ENCODE data around the gene FOXO3.

The FOXO3 gene

GRCh38 chr6:108690326-108691049, 129.8 kb downstream of the FOXO3 start:
- no peak overlapping the region for H3K4me3 ChIP-seq (ENCODE audit: low read length)
- H3K9ac ChIP-seq (ENCODE audit: low read length) = no peak overlapping the region
- no peaks in the 10 kb centered on the region for H3K36me3 ChIP-seq (ENCODE audit: control insufficient read depth, insufficient read depth, low read length)
- H3K9me3 ChIP-seq (ENCODE audit: control insufficient read depth, low read length) = no peaks in the 10 kb centered on the region
- H3K27me3 ChIP-seq (ENCODE audit: control insufficient read depth, insufficient read depth, low read length) = no peaks in the 10 kb centered on the region
- H3K4me1 ChIP-seq (ENCODE audit: control insufficient read depth, insufficient read depth, low read length) = peaks cover 21% of the 10 kb centered on the region

GRCh38 chr6:108693430-108694154, 132.9 kb downstream of the FOXO3 start:
- Histone ChIP-seq H3K4me1 (ENCODE audit: control insufficient read depth, insufficient read depth, low read length) (peaks cover 12% of the 10 kb centered on the region), H3K4me3 (ENCODE audit: low read length) (no peak overlapping the region), H3K9me3 (ENCODE audit: control insufficient read depth, low read length) (no peaks in the 10 kb centered on the region), H3K36me3 (ENCODE audit: control insufficient read depth, insufficient read depth, low read length) (no peaks in the 10 kb centered on the region), H3K27me3 (ENCODE audit: control insufficient read depth, insufficient read depth, low read length) (no peaks in the 10 kb centered on the region), H3K9ac (ENCODE audit: low read length) (no peak overlapping the region)

GRCh38 chr6:108694816-108695215, 134.1 kb downstream of the FOXO3 start:
- Histone ChIP-seq H3K9ac (ENCODE audit: low read length) (no peak overlapping the region), H3K9me3 (ENCODE audit: control insufficient read depth, low read length) (no peaks in the 10 kb centered on the region), H3K4me3 (ENCODE audit: low read length) (no peak overlapping the region), H3K4me1 (ENCODE audit: control insufficient read depth, insufficient read depth, low read length) (peaks cover under 1% of the 10 kb centered on the region), H3K36me3 (ENCODE audit: control insufficient read depth, insufficient read depth, low read length) (no peaks in the 10 kb centered on the region), H3K27me3 (ENCODE audit: control insufficient read depth, insufficient read depth, low read length) (no peaks in the 10 kb centered on the region)

- Histone ChIP-seq H3K9me3 (ENCODE audit: control insufficient read depth, low read length) (peaks cover 5% of the 10 kb centered on the region), H3K9ac (ENCODE audit: low read length) (no peak overlapping the region), H3K4me1 (ENCODE audit: control insufficient read depth, insufficient read depth, low read length) (no peaks in the 10 kb centered on the region), H3K36me3 (ENCODE audit: control insufficient read depth, insufficient read depth, low read length) (no peaks in the 10 kb centered on the region), H3K4me3 (ENCODE audit: low read length) (no peak overlapping the region), H3K27me3 (ENCODE audit: control insufficient read depth, insufficient read depth, low read length) (no peaks in the 10 kb centered on the region)
These were observed 136.9 kb downstream of the FOXO3 start for GRCh38 chr6:108697561-108698161.

DNA sequence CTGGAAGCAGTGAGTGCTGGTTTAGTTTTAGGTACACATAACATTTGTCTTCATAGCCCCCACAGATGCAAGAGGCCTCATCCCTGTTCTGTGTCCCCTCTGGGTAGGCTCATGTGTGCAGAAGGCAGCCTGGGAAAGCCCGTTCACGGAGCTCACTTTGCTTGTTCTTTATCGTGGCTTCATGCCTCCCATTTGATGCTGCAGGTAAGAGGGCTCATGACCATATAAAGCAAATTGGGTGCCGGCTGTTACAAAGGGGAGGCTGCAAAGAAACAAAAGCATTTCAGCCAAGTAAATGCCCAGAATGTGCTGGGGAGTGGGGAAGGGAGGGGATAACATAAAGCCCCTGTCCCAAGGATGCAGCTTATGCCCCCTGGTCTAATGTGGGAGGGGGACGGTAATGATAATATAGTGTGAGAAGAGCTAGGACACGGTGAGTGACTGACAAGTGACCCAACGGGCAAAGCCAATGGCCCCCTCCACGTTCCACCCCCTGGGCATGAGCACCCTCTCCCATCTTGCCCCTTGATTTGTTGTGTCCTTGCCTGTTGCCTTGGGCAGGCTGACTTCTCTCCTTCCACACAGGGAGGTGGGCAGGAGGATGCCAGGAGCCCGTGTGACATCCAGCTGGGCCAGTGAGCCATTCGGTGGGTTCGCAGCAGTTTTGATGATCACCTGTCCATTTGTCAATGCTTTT, 138.0 kb downstream of the FOXO3 start:
- Histone ChIP-seq H3K4me1 (ENCODE audit: control insufficient read depth, insufficient read depth, low read length) (no peaks in the 10 kb centered on the region), H3K9ac (ENCODE audit: low read length) (no peak overlapping the region), H3K4me3 (ENCODE audit: low read length) (no peak overlapping the region), H3K27me3 (ENCODE audit: control insufficient read depth, insufficient read depth, low read length) (no peaks in the 10 kb centered on the region), H3K36me3 (ENCODE audit: control insufficient read depth, insufficient read depth, low read length) (no peaks in the 10 kb centered on the region), H3K9me3 (ENCODE audit: control insufficient read depth, low read length) (peaks cover 8% of the 10 kb centered on the region)

GRCh38 chr6:108699290-108700041, 138.7 kb downstream of the FOXO3 start:
- H3K9me3 ChIP-seq (ENCODE audit: control insufficient read depth, low read length) = peaks cover 8% of the 10 kb centered on the region
- no peak overlapping the region for H3K9ac ChIP-seq (ENCODE audit: low read length)
- H3K4me3 ChIP-seq (ENCODE audit: low read length) = no peak overlapping the region
- H3K4me1 ChIP-seq (ENCODE audit: control insufficient read depth, insufficient read depth, low read length) = no peaks in the 10 kb centered on the region
- no peaks in the 10 kb centered on the region for H3K27me3 ChIP-seq (ENCODE audit: control insufficient read depth, insufficient read depth, low read length)
- H3K36me3 ChIP-seq (ENCODE audit: control insufficient read depth, insufficient read depth, low read length) = no peaks in the 10 kb centered on the region

- Histone ChIP-seq H3K9ac (ENCODE audit: low read length) (no peak overlapping the region), H3K4me1 (ENCODE audit: control insufficient read depth, insufficient read depth, low read length) (peaks cover 5% of the 10 kb centered on the region), H3K27me3 (ENCODE audit: control insufficient read depth, insufficient read depth, low read length) (no peaks in the 10 kb centered on the region), H3K9me3 (ENCODE audit: control insufficient read depth, low read length) (peaks cover 8% of the 10 kb centered on the region), H3K36me3 (ENCODE audit: control insufficient read depth, insufficient read depth, low read length) (no peaks in the 10 kb centered on the region), H3K4me3 (ENCODE audit: low read length) (no peak overlapping the region)
These were observed 141.6 kb downstream of the FOXO3 start for GRCh38 chr6:108702106-108702851.

DNA sequence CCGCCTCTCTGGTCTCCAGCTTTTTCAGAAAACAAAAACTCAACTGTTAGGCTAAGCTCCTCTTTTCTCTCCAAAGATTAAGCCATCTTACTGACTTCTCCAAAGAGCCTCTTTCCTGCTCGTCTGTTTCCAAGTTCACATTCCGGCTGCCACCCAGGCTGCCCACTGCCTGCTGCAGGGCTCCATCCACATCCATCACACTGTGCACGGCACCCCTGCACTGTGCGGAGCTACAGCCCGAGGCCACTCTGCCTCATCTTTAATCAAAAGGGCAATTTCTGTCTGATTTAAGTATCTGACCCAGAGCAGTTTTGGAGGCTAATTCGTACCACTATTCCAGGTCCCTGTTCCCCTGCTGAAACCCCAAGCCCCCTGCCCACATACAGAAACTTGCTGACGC, 145.9 kb downstream of the FOXO3 start:
- H3K36me3 ChIP-seq (ENCODE audit: control insufficient read depth, insufficient read depth, low read length) = no peaks in the 10 kb centered on the region

GRCh38 chr6:108707328-108707976, 146.7 kb downstream of the FOXO3 start:
- Histone ChIP-seq H3K36me3 (ENCODE audit: control insufficient read depth, insufficient read depth, low read length) (no peaks in the 10 kb centered on the region), H3K27me3 (ENCODE audit: control insufficient read depth, insufficient read depth, low read length) (no peaks in the 10 kb centered on the region), H3K9ac (ENCODE audit: low read length) (no peak overlapping the region), H3K4me1 (ENCODE audit: control insufficient read depth, insufficient read depth, low read length) (peaks cover 16% of the 10 kb centered on the region), H3K9me3 (ENCODE audit: control insufficient read depth, low read length) (peaks cover 5% of the 10 kb centered on the region), H3K4me3 (ENCODE audit: low read length) (no peak overlapping the region)

More for the DNA sequence above, 145.9 kb downstream of the FOXO3 start:
- Histone ChIP-seq H3K4me1 (ENCODE audit: control insufficient read depth, insufficient read depth, low read length) (peaks cover 13% of the 10 kb centered on the region), H3K9ac (ENCODE audit: low read length) (no peak overlapping the region), H3K4me3 (ENCODE audit: low read length) (no peak overlapping the region), H3K27me3 (ENCODE audit: control insufficient read depth, insufficient read depth, low read length) (no peaks in the 10 kb centered on the region), H3K9me3 (ENCODE audit: control insufficient read depth, low read length) (peaks cover 8% of the 10 kb centered on the region)

DNA sequence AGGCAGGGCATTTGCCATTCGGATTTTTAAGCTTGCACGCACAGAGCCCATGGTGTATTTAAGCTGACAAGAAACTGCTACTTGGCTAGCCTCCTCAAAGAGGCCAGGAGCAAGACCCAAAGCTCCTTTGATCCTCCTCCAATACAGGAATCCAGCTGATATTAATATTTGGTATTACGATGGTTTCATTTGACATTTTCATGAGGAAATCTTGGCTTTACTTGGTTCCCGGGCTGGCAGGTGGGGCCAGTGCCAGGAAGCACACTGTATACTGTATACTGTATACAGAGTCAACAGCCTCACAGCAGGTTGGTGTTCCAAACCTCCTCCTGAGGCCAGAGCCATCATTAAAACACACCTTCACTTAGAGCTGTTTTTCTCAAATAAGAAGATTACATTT, 149.3 kb downstream of the FOXO3 start:
- H3K36me3 ChIP-seq (ENCODE audit: control insufficient read depth, insufficient read depth, low read length) = no peaks in the 10 kb centered on the region
- H3K9me3 ChIP-seq (ENCODE audit: control insufficient read depth, low read length) = no peaks in the 10 kb centered on the region
- no peak overlapping the region for H3K9ac ChIP-seq (ENCODE audit: low read length)
- no peaks in the 10 kb centered on the region for H3K27me3 ChIP-seq (ENCODE audit: control insufficient read depth, insufficient read depth, low read length)
- no peak overlapping the region for H3K4me3 ChIP-seq (ENCODE audit: low read length)
- peaks cover 32% of the 10 kb centered on the region for H3K4me1 ChIP-seq (ENCODE audit: control insufficient read depth, insufficient read depth, low read length)

Data from mucosa of stomach (tissue), 1 donor.